WERI-Rb-1 (cell line): ENCODE measurements around the gene KAT2B.
"Not testable (repeated sequence)": the region's sequence is repeated elsewhere in the genome, so short reads cannot be mapped to it uniquely, and the experiment has no call there.

Source experiments
- DNase-seq: peaks from one replicate; pipeline ENCODE4 v3.0.0-alpha.2; 2020
- H3K27ac ChIP-seq: fragments of 250-450 bp; sonication (Bioruptor Pico); 2 replicates; pipeline ENCODE4 v1.5.1; 2020; ENCODE audit warnings: mild to moderate bottlenecking, moderate library complexity
- H3K27me3 ChIP-seq: fragments of 250-450 bp; sonication (Bioruptor Pico); 2 replicates; pipeline ENCODE4 v1.5.1; 2021; ENCODE audit warnings: mild to moderate bottlenecking, low read depth, moderate library complexity; ENCODE audit not compliant: insufficient read depth, severe bottlenecking
- H3K36me3 ChIP-seq: fragments of 250-450 bp; sonication (Bioruptor Pico); 2 replicates; pipeline ENCODE4 v1.5.1; 2020; ENCODE audit warnings: mild to moderate bottlenecking, moderate library complexity
- H3K4me3 ChIP-seq: 2 replicates; pipeline ENCODE4 v1.5.1; 2011; ENCODE audit warnings: low read depth, mild to moderate bottlenecking, control low read depth, low read length
- H3K9me3 ChIP-seq: fragments of 250-450 bp; sonication (Bioruptor Pico); 2 replicates; pipeline ENCODE4 v1.5.1; 2021; ENCODE audit warnings: mild to moderate bottlenecking, moderate library complexity; ENCODE audit not compliant: severe bottlenecking
- CTCF ChIP-seq: IDR thresholded peaks from 2 replicates; pipeline ENCODE4 v1.5.1; 2011; ENCODE audit warnings: low read depth, mild to moderate bottlenecking, control low read depth, inconsistent platforms, low read length

KAT2B gene

GRCh38 chr3:20012164-20012563 lies 28.1 kb upstream of the KAT2B start, which contains the start of gene PP2D1:
Gene PP2D1, minus strand, starts transcription at chr3:20012264. Its CDS starts 192 bp downstream, at chr3:20012072.
- TF ChIP-seq CTCF = no peak
- H3K27me3 ChIP-seq = no peaks in the 10 kb centered on the region
- H3K27ac ChIP-seq = no peak within 1 kb of the TSS
- H3K36me3 ChIP-seq = no peaks in the 10 kb centered on the region
- DNase-seq = no peak
- no peaks in the 10 kb centered on the region for H3K9me3 ChIP-seq
- H3K4me3 ChIP-seq = no peak within 1 kb of the TSS

- Histone ChIP-seq H3K4me3 (no peak overlapping the region), H3K27ac (no peak overlapping the region), H3K36me3 (no peaks in the 10 kb centered on the region), H3K27me3 (no peaks in the 10 kb centered on the region), H3K9me3 (no peaks in the 10 kb centered on the region)
- DNase-seq = no peak
- no peak for TF ChIP-seq CTCF
Measured at GRCh38 chr3:20013396-20013795, 26.9 kb upstream of the KAT2B start.

GRCh38 chr3:20015525-20015924 lies 24.7 kb upstream of the KAT2B start:
- DNase-seq = no peak
- no peak for TF ChIP-seq CTCF
- Histone ChIP-seq H3K9me3 (no peaks in the 10 kb centered on the region), H3K27me3 (no peaks in the 10 kb centered on the region), H3K36me3 (no peaks in the 10 kb centered on the region), H3K4me3 (no peak overlapping the region), H3K27ac (no peak overlapping the region)

- H3K36me3 ChIP-seq, H3K27me3 ChIP-seq, H3K4me3 ChIP-seq, H3K27ac ChIP-seq, DNase-seq, H3K9me3 ChIP-seq: not testable (repeated sequence)
Measured at GRCh38 chr3:20016076-20016475, 24.2 kb upstream of the KAT2B start.

GRCh38 chr3:20022954-20023622 lies 17.2 kb upstream of the KAT2B start:
- H3K36me3 ChIP-seq = no peaks in the 10 kb centered on the region
- no peaks in the 10 kb centered on the region for H3K27me3 ChIP-seq
- no peak for TF ChIP-seq CTCF
- H3K9me3 ChIP-seq = no peaks in the 10 kb centered on the region
- DNase-seq = no peak
- no peak overlapping the region for H3K4me3 ChIP-seq
- H3K27ac ChIP-seq = peak overlapping the region; percentile 22

- Histone ChIP-seq H3K4me3 (no peak overlapping the region), H3K36me3 (no peaks in the 10 kb centered on the region), H3K27me3 (no peaks in the 10 kb centered on the region), H3K9me3 (no peaks in the 10 kb centered on the region), H3K27ac (peak overlapping the region; percentile 22)
- no peak for TF ChIP-seq CTCF
- DNase-seq = peak; percentile 35
Measured at GRCh38 chr3:20023623-20024405, 16.4 kb upstream of the KAT2B start.
